ENCODE measurements around the gene ATP8B2.

GRCh38 chr1:154351363-154352068 is 26.2 kb downstream of the ATP8B2 start:
- TF ChIP-seq CTCF (optimal IDR thresholded peaks at IDR 0.05 in 1 of 3, IDR thresholded peaks at IDR 0.05 in 1 of 3, conservative IDR thresholded peaks at IDR 0.05 in 1 of 3; ENCODE audit: extremely low read depth in 1 of 3, insufficient read depth in 2 of 3, low read length in 3 of 3) (no peak), EZH2 (IDR thresholded peaks at IDR 0.05; ENCODE audit: low read length) (no peak)
